Common myeloid progenitor, CD34-positive (primary cell): Measurements from ENCODE around the gene BCAR1.

ENCODE experiments used
- CTCF ChIA-PET: fragments of 350-600 bp; sonication (Branson Sonifier 250); formaldehyde crosslinking; loops from one replicate; lab custom pipeline; 2021; ENCODE audit warnings: antibody characterized with exemption; lab: Charles Lee
- POLR2A ChIA-PET: fragments of 350-600 bp; sonication (Branson Sonifier 250); formaldehyde crosslinking; loops from one replicate; lab custom pipeline; 2021; ENCODE audit warnings: antibody characterized with exemption; lab: Charles Lee
- DNase-seq, 3 donors: peaks; one replicate each; pipeline versions ENCODE4 v3.0.0 to v3.0.0-alpha.2; 2013
- H3K27ac ChIP-seq, 2 experiments: 1 replicate in 1 of 2; 2 replicates in 1 of 2; pipeline ENCODE4 v1.7.0; 2013; ENCODE audit warnings: inconsistent platforms in 2 of 2, low read length in 2 of 2, mild to moderate bottlenecking in 2 of 2, low read depth in 1 of 2, moderate library complexity in 1 of 2; ENCODE audit not compliant: severe bottlenecking in 2 of 2, insufficient read depth in 1 of 2, poor library complexity in 1 of 2
- H3K27me3 ChIP-seq, 5 experiments: replicated peaks in 2 of 5; 1 replicate in 3 of 5; 2 replicates in 2 of 5; pipeline versions ENCODE4 v1.6.1 to v1.7.0; 2013; ENCODE audit warnings: low read length in 4 of 5, mild to moderate bottlenecking in 2 of 5, moderate library complexity in 2 of 5, inconsistent platforms in 1 of 5; ENCODE audit not compliant: insufficient read depth in 5 of 5, control insufficient read depth in 4 of 5
- H3K36me3 ChIP-seq, 4 experiments: 1 replicate in 2 of 4; 2 replicates in 2 of 4; pipeline versions ENCODE4 v1.6.1 to v1.7.0; 2013; ENCODE audit warnings: low read length in 3 of 4, control low read depth in 1 of 4, mild to moderate bottlenecking in 1 of 4; ENCODE audit not compliant: control insufficient read depth in 4 of 4, insufficient read depth in 4 of 4
- H3K4me1 ChIP-seq, 4 experiments: 1 replicate in 3 of 4; 2 replicates in 1 of 4; pipeline versions ENCODE4 v1.6.1 to v1.7.1; 2013; ENCODE audit warnings: low read length in 3 of 4, mild to moderate bottlenecking in 3 of 4, control low read depth in 1 of 4, inconsistent platforms in 1 of 4, moderate library complexity in 1 of 4; ENCODE audit not compliant: control insufficient read depth in 4 of 4, insufficient read depth in 4 of 4; ENCODE audit errors: control extremely low read depth in 1 of 4
- H3K4me3 ChIP-seq, 7 experiments: 1 replicate in 4 of 7; 2 replicates in 3 of 7; pipeline versions ENCODE4 v1.5.1 to v1.7.0; 2013; ENCODE audit warnings: mild to moderate bottlenecking in 7 of 7, low read length in 6 of 7, moderate library complexity in 6 of 7, inconsistent platforms in 2 of 7, low read depth in 2 of 7, control low read depth in 1 of 7; ENCODE audit not compliant: insufficient read depth in 4 of 7, control insufficient read depth in 1 of 7; ENCODE audit errors: extremely low read depth in 1 of 7
- H3K9me3 ChIP-seq, 5 experiments: 1 replicate in 4 of 5; 2 replicates in 1 of 5; pipeline versions ENCODE4 v1.6.1 to v1.7.1; 2013; ENCODE audit warnings: low read length in 4 of 5, mild to moderate bottlenecking in 2 of 5, inconsistent platforms in 1 of 5, low read depth in 1 of 5, moderate library complexity in 1 of 5; ENCODE audit not compliant: control insufficient read depth in 4 of 5, insufficient read depth in 2 of 5; ENCODE audit errors: control extremely low read depth in 1 of 5
- WGBS: methylation state at CpG from one replicate; pipeline ENCODE4 v1.1.5; 2013; ENCODE audit not compliant: insufficient coverage; 5-methylcytosine and 5-hydroxymethylcytosine counted together

BCAR1 gene

GRCh38 chr16:75254359-75254837, 3.0 kb upstream of the BCAR1 start:
- DNase-seq: no peak
- peaks cover 11 to 95% (median 38%) of the 10 kb centered on the region in 5 experiments for H3K27me3 ChIP-seq
- CTCF ChIA-PET: interaction anchor here (0.8 to 1.6 kb wide), 4 partner anchors 15 to 55 kb away, joined by 3 to 6 read pairs (median 4); no protein-coding TSS in a partner anchor

GRCh38 chr16:75252946-75253911, 1.8 kb upstream of the BCAR1 start:
- DNase-seq: no peak
- whole genome bisulfite sequencing: 94% methylated on average over 5 of the region's 15 CpGs
- Histone ChIP-seq H3K27me3 (peaks cover 11 to 95% (median 42%) of the 10 kb centered on the region in 5 experiments), H3K9me3 (no peaks in the 10 kb centered on the region), H3K4me3 (no peak overlapping the region), H3K4me1 (peaks cover 0 to 18% (median 15%) of the 10 kb centered on the region in 4 experiments), H3K36me3 (no peaks in the 10 kb centered on the region), H3K27ac (no peak overlapping the region)
- ChIA-PET CTCF (interaction anchor here (1.1 to 1.6 kb wide), 3 partner anchors 14 to 54 kb away, joined by 3 to 6 read pairs (median 4); no protein-coding TSS in a partner anchor), POLR2A (no interaction called here)

More at GRCh38 chr16:75254359-75254837, 3.0 kb upstream of the BCAR1 start:
- H3K27ac ChIP-seq: no peak overlapping the region
- no peaks in the 10 kb centered on the region for H3K9me3 ChIP-seq
- H3K4me1 ChIP-seq: peaks cover 0 to 18% (median 15%) of the 10 kb centered on the region in 4 experiments
- no peaks in the 10 kb centered on the region for H3K36me3 ChIP-seq
- WGBS: 96% methylated on average over 4 of the region's 5 CpGs
- POLR2A ChIA-PET: no interaction called here
- H3K4me3 ChIP-seq: no peak overlapping the region

GRCh38 chr16:75252049-75252864, 833 bp upstream of the BCAR1 start:
- Histone ChIP-seq H3K4me1 (peaks cover 0 to 18% (median 15%) of the 10 kb centered on the region in 4 experiments), H3K27ac (no peak overlapping the region), H3K9me3 (no peaks in the 10 kb centered on the region), H3K4me3 (no peak overlapping the region), H3K36me3 (no peaks in the 10 kb centered on the region), H3K27me3 (peaks cover 11 to 95% (median 42%) of the 10 kb centered on the region in 5 experiments)
- no peak for DNase-seq
- 80% methylated on average over 22 of the region's 24 CpGs for WGBS
- ChIA-PET CTCF (no interaction called here), POLR2A (no interaction called here)

- POLR2A ChIA-PET: no interaction called here
Measured at GRCh38 chr16:75250809-75251279, 580 bp downstream of the BCAR1 start.

GRCh38 chr16:75250089-75250808, 1.2 kb downstream of the BCAR1 start:
- no peak for DNase-seq
- Histone ChIP-seq H3K27ac (no peak overlapping the region), H3K4me3 (peak overlapping the region in 3 of 7 experiments; percentile 25 to 54 (median 36)), H3K36me3 (no peaks in the 10 kb centered on the region), H3K9me3 (no peaks in the 10 kb centered on the region), H3K27me3 (peaks cover 9 to 98% (median 38%) of the 10 kb centered on the region in 5 experiments), H3K4me1 (peaks cover 0 to 18% (median 15%) of the 10 kb centered on the region in 4 experiments)
- 3% methylated on average over 20 of the region's 29 CpGs for WGBS
- ChIA-PET POLR2A (interaction anchor here (0.8 kb wide), 1 partner anchor 17 kb away, joined by 3 read pairs; no protein-coding TSS in a partner anchor), CTCF (interaction anchor here (1.8 kb wide), 1 partner anchor 17 kb away, joined by 9 read pairs; no protein-coding TSS in a partner anchor)

More at GRCh38 chr16:75250809-75251279, 580 bp downstream of the BCAR1 start:
- CTCF ChIA-PET: interaction anchor here (1.8 kb wide), 1 partner anchor 17 kb away, joined by 9 read pairs; no protein-coding TSS in a partner anchor
- peaks cover 11 to 95% (median 38%) of the 10 kb centered on the region in 5 experiments for H3K27me3 ChIP-seq
- peaks cover 0 to 18% (median 15%) of the 10 kb centered on the region in 4 experiments for H3K4me1 ChIP-seq
- DNase-seq: peak in 2 of 3 donors; percentile 28 to 35
- 0% methylated on average over 49 of the region's 59 CpGs for WGBS
- H3K4me3 ChIP-seq: peak overlapping the region in 4 of 7 experiments; percentile 25 to 54 (median 36)
- no peak overlapping the region for H3K27ac ChIP-seq
- no peaks in the 10 kb centered on the region for H3K9me3 ChIP-seq
- H3K36me3 ChIP-seq: no peaks in the 10 kb centered on the region

- 89% methylated on average over 3 of the region's 5 CpGs for WGBS
- ChIA-PET POLR2A (no interaction called here), CTCF (interaction anchor here (1.8 kb wide), 1 partner anchor 16 kb away, joined by 9 read pairs; no protein-coding TSS in a partner anchor)
- peaks cover 0 to 15% (median 13%) of the 10 kb centered on the region in 4 experiments for H3K4me1 ChIP-seq
- no peaks in the 10 kb centered on the region for H3K9me3 ChIP-seq
- peaks cover under 1 to 97% (median 35%) of the 10 kb centered on the region in 5 experiments for H3K27me3 ChIP-seq
- H3K4me3 ChIP-seq: no peak overlapping the region
- no peak overlapping the region for H3K27ac ChIP-seq
- no peaks in the 10 kb centered on the region for H3K36me3 ChIP-seq
- no peak for DNase-seq
Measured at GRCh38 chr16:75249441-75249840, 2.0 kb downstream of the BCAR1 start.
